HEK293T (cell line): ENCODE data around the gene LIMS4.
"Not testable (repeated sequence)": the region's sequence is repeated elsewhere in the genome, so short reads cannot be mapped to it uniquely, and the experiment has no call there.

Source experiments
- BHLHE40 ChIP-seq: fragments of 450-650 bp; IDR thresholded peaks from 2 replicates; pipeline ENCODE4 v1.6.1; 2016; ENCODE audit warnings: mild to moderate bottlenecking, moderate library complexity, borderline replicate concordance
- FOXK2 ChIP-seq: fragments of 450-650 bp; IDR thresholded peaks from 2 replicates; pipeline ENCODE4 v1.6.1; 2016; ENCODE audit warnings: mild to moderate bottlenecking
- FOXM1 ChIP-seq: fragments of 450-650 bp; IDR thresholded peaks from 2 replicates; pipeline ENCODE4 v1.6.1; 2017; ENCODE audit warnings: mild to moderate bottlenecking, borderline replicate concordance
- SUZ12 ChIP-seq: fragments of 450-650 bp; IDR thresholded peaks from 2 replicates; pipeline ENCODE4 v1.6.1; 2016; ENCODE audit warnings: mild to moderate bottlenecking

GRCh38 chr2:110474898-110475297, 2.3 kb upstream of the LIMS4 start:
- not testable (repeated sequence) for TF ChIP-seq SUZ12, FOXK2, FOXM1, BHLHE40
